IPS-NIHi7 (cell line): Measurements from ENCODE around the gene OS9.
A peak's percentile ranks its signal among the peaks of the same experiment; 100 is the strongest.
"Not testable (repeated sequence)": the region's sequence is repeated elsewhere in the genome, so short reads cannot be mapped to it uniquely, and the experiment has no call there.

Experiments
- DNase-seq: peaks from one replicate; pipeline ENCODE4 v3.0.0; 2012; ENCODE audit warnings: mixed read lengths; ENCODE audit errors: extremely low spot score

OS9 gene

GRCh38 chr12:57693659-57694458 is at the start of gene OS9:
Gene OS9 (plus strand): TSS chr12:57694132. CDS start chr12:57694162, 30 bp downstream.
- peak; percentile 99 for DNase-seq

DNA sequence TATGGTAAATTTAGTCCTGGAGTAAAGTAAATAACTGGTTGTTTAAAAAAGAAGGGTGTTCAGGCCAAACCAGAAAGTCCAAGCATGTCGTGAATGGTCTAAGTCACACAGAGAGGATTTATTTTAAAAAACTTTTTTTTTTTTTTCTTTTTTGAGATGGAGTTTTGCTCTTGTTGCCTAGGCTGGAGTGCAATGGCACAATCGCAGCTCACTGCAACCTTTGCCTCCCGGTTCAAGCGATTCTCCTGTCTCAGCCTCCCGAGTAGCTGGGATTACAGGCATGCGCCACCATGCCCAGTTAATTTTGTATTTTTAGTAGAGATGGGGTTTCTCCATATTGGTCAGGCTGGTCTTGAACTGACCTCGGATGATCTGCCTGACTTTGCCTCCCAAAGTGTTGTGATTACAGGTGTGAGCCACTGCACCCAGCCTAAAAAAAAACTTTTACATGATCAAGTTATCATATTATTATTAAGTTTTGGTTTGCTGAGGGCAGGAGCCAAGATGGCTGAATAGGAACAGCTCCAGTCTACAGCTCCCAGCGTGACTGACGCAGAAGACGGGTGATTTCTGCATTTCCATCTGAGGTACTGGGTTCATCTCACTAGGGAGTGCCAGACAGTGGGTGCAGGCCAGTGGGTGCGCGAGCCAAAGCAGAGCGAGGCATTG is 47.8 kb upstream of the OS9 start:
- not testable (repeated sequence) for DNase-seq

- not testable (repeated sequence) for DNase-seq
Measured at GRCh38 chr12:57646659-57647049, 47.3 kb upstream of the OS9 start.

GRCh38 chr12:57654042-57654441 is 39.9 kb upstream of the OS9 start:
- no peak for DNase-seq

GRCh38 chr12:57655541-57656240 is 38.2 kb upstream of the OS9 start:
- no peak for DNase-seq

- DNase-seq, result not testable (repeated sequence)
Measured at GRCh38 chr12:57656408-57656807, 37.5 kb upstream of the OS9 start.

GRCh38 chr12:57657744-57658143 is 36.2 kb upstream of the OS9 start:
- DNase-seq, result no peak

DNA sequence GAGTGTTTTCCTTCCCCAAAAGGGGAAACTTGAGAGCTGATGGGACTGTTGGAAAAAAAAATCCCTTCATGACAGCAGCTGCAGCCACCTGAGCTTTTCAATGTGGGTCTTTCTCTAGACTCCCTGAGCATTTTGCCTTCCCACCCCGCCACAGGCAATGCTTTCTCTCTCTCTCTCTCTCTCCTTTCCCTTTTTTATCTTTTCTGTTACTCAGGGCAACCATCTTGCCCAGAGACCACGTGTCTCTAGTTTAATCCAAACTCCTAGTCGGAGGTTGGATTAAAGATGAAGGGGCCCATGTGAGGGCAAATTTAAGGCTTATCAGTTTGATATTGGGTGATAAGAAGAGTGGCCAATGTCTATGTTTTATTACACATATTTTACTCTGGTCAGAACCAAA is 35.0 kb upstream of the OS9 start:
- no peak for DNase-seq

DNA sequence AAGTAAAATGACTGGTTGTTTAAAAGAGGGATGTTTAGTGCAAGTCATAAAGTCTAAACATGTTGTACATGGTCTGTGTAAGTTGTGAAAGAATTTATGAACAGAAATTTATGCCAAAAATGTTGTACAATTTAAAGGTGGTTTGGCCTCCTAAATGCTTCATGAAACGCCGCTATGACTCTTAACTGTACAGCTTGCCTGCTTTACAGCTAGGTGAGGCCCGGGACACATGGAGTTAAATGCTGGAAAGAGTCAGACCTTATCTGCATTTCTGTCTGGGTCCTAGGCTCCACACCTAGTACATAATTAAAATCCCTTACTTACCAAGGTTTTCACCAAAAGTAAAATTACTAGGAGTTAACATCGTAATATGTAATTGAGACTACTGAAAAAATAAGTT is 32.6 kb upstream of the OS9 start:
- DNase-seq, result no peak

GRCh38 chr12:57665066-57665820 is 28.7 kb upstream of the OS9 start:
- DNase-seq, result not testable (repeated sequence)

- DNase-seq, result no peak
Measured at GRCh38 chr12:57666897-57667296, 27.0 kb upstream of the OS9 start.

DNA sequence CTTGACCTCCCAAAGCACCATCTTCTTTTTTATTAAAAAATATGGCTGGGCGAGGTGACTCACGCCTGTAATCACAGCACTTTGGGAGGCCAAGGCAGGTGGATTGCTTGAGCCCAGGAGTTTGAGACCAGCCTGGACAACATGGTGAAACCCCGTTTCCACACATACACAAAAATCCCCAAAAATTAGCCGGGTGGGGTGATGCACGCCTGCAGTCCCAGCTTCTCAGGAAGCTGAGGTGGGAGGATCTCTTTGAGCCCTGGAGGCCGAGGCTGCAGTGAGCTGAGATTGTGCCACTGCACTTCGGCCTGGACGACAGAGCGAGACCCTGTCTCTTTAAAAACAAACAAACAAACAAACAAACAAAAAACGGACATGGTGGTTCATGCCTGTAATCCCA is 24.2 kb upstream of the OS9 start:
- not testable (repeated sequence) for DNase-seq

DNA sequence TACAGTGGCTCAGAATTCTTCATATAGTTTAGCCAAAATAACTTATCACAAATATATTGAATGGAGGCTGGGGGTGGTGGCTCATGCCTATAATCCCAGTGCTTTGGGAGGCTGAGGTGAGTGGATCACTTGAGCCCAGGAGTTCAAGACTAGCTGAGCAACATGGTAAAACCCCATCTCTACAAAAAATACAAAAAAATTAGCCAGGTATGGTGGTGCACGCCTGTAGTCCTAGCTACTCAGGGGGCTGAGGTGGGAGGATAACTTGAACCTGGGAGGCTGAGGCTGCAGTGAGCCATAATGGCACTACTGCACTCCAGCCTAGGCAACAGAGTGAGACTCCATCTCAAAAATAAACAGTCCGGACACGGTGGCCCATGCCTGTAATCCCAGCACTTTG is 22.1 kb upstream of the OS9 start:
- DNase-seq, result not testable (repeated sequence)

DNA sequence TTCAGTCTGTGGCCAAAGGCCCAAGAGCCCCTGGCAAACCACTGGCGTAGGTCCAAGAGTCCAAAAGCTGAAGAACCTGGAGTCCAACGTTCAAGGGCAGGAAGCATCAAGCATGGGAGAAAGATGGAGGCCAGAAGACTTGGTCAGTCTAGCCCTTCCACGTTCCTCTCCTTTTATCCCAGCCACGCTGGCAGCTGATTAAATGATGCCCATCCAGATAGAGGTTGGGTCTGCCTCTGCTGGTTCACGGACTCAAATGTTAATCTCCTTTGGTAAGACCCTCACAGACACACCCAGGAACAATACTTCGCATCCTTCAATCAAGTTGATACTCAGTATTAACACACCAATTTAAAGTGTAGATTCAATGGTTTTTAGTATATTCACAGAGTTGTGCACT is 21.1 kb upstream of the OS9 start:
- DNase-seq, result no peak

DNA sequence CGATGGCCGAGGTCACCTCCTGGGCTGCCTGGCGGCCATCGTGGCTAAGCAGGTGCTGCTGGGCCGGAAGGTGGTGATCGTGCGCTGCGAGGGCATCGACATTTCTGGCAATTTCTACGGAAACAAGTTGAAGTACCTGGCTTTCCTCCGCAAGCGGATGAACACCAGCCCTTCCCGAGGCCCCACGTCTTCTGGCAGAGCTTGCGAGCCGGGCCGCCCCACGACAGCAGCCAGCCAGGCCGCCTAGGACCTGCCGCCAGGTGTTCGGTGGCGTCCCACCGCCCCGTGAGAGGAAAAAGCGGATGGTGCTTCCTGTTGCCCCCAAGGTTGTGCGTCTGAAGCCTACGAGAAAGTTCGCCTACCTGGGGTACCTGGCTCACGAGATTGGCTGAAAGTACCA is 19.2 kb upstream of the OS9 start:
- no peak for DNase-seq

DNA sequence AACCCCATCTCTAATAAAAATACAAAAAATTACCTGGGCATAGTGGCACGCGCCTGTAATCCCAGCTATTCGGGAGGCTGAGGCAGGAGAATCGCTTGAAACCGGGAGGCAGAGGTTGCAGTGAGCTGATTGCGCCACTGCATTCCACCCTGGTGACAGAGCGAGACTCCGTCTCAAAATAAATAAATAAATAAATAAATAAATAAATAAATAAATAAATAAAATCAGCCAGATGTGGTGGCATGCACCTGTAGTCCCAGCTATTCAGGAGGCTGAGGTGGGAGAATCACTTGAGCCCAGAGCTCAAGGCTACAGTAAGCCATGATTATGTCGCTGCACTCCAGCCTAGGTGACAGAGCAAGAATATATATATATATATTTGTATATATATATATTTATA is 16.0 kb upstream of the OS9 start:
- DNase-seq, result not testable (repeated sequence)

DNA sequence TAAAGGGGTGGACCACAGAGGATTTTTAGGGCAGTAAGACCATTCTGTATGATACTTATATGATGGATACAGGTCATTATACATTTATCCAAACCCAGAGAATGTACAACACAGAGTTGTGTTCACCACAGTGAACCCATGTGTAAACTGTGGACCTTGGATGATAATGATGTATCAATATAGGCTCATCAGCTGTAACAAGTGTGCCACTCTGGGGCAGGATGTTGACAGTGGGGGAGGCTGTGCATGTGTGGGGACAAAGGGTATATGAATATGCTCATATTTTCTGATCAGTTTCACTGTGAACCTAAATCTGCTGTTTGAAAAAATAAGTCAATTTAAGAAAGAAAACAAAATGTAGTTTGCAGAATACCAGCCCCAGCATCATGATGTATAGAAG is 14.2 kb upstream of the OS9 start:
- DNase-seq, result no peak

GRCh38 chr12:57687862-57688261 is 6.1 kb upstream of the OS9 start:
- no peak for DNase-seq

DNA sequence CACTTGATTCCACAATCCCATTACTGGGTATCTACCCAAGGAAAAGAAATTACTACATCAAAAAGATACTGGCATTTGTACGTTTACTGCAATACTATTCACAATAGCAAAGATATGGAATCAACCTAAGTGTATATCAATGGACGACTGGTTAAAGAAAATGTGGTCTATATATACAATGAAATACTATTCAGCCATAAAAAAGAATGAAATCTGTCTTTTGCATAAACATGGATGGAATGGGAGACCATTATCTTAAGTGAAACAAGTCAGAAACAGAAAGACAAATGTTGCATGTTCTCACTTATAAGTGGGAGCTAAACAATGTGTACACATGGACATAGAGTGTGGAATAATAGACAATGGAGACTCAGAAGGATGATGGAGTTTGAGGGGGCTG is 5.0 kb upstream of the OS9 start:
- no peak for DNase-seq

- DNase-seq, result no peak
Measured at GRCh38 chr12:57692500-57692899, 1.4 kb upstream of the OS9 start.

GRCh38 chr12:57693317-57693658 is 644 bp upstream of the OS9 start:
- DNase-seq, result no peak

DNA sequence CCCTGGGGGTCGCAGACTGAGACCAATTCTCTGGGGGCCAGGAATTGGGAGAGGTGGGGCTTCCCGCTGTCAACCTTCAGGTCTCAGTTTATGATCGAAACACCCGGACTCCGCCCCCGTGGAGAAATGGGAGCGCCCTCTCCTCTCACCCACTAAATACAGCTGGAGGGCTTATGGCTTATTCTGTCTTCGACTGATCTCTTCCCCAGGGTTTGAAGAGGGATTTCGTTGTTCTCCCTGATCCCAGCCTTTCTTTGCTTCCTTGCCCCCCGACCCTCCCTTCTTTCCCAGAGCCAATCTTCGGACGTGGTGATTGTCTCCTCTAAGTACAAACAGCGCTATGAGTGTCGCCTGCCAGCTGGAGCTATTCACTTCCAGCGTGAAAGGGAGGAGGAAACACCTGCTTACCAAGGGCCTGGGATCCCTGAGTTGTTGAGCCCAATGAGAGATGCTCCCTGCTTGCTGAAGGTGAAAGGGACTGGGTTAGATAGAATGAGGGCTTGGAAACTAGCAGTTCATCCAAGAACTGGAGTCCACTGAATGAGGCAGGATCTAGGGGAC is 607 bp downstream of the OS9 start:
- peak; percentile 18 for DNase-seq
